H1 (cell line): ENCODE results near the gene LRRC25. TPM values are rescaled to one million over a fixed set of nuclear protein-coding genes. Genes with fewer than 3 reads are reported as not detected.
A peak's percentile ranks its signal among the peaks of the same experiment; 100 is the strongest.

ENCODE experiments used
- CTCF ChIA-PET: fragments of 300-600 bp; sonication (Branson Sonifier 250); formaldehyde crosslinking; loops from one replicate; lab custom pipeline; 2021; ENCODE audit not compliant: partially characterized antibody; lab: Charles Lee
- POLR2A ChIA-PET: fragments of 300-600 bp; sonication (Branson Sonifier 250); formaldehyde crosslinking; loops from one replicate; lab custom pipeline; 2021; ENCODE audit warnings: inconsistent platforms; ENCODE audit not compliant: partially characterized antibody; lab: Charles Lee
- DNase-seq, 2 experiments: peaks; one replicate each; pipeline versions ENCODE4 v3.0.0 to v3.0.0-alpha.2; 2010 to 2022; ENCODE audit warnings: low spot score in 2 of 2, low read depth in 1 of 2, mixed read lengths in 1 of 2
- FAIRE-seq: peaks from 2 replicates; lab custom pipeline; 2011; peaks lifted over from hg19 to GRCh38; lab: Jason Lieb, UNC
- H2AFZ ChIP-seq: 2 replicates; pipeline ENCODE4 v1.8.1; 2012; ENCODE audit warnings: low read length, inconsistent platforms
- H2AK5ac ChIP-seq: 2 replicates; pipeline ENCODE4 v1.6.1; 2013; ENCODE audit warnings: low read depth, low read length
- H2BK120ac ChIP-seq: replicated peaks from 2 replicates; pipeline ENCODE3; 2013; ENCODE audit warnings: low read depth, low read length, inconsistent platforms
- H2BK12ac ChIP-seq: 2 replicates; pipeline ENCODE4 v1.6.1; 2013; ENCODE audit warnings: low read depth, low read length
- H2BK15ac ChIP-seq: 2 replicates; pipeline ENCODE4 v1.6.1; 2013; ENCODE audit warnings: low read length
- H2BK20ac ChIP-seq: 2 replicates; pipeline ENCODE4 v1.6.1; 2013; ENCODE audit warnings: low read length
- H2BK5ac ChIP-seq: 2 replicates; pipeline ENCODE4 v1.6.1; 2013; ENCODE audit warnings: low read depth, low read length
- H3K14ac ChIP-seq: 2 replicates; pipeline ENCODE4 v1.6.1; 2013; ENCODE audit warnings: inconsistent platforms; ENCODE audit not compliant: insufficient read length
- H3K18ac ChIP-seq: 2 replicates; pipeline ENCODE4 v1.6.1; 2013; ENCODE audit warnings: low read length; ENCODE audit errors: extremely low read depth
- H3K23ac ChIP-seq: 2 replicates; pipeline ENCODE4 v1.6.1; 2013; ENCODE audit warnings: inconsistent platforms; ENCODE audit not compliant: insufficient read length
- H3K23me2 ChIP-seq: 2 replicates; pipeline ENCODE4 v1.6.1; 2013; ENCODE audit warnings: low read depth, low read length
- H3K27ac ChIP-seq: 2 replicates; pipeline ENCODE4 v1.6.1; 2011; ENCODE audit warnings: low read depth, low read length, inconsistent platforms
- H3K27me3 ChIP-seq, 4 experiments: replicated peaks in 1 of 4; 1 replicate in 1 of 4; 2 replicates in 3 of 4; pipeline versions ENCODE4 v1.6.1 to v1.8.1; 2011 to 2013; ENCODE audit warnings: low read length in 3 of 4, mild to moderate bottlenecking in 3 of 4, inconsistent platforms in 2 of 4, mixed read lengths in 2 of 4, moderate library complexity in 1 of 4; ENCODE audit not compliant: control insufficient read depth in 3 of 4, insufficient read depth in 3 of 4; ENCODE audit errors: extremely low read depth in 1 of 4
- H3K36me3 ChIP-seq, 4 experiments: 2 replicates each; pipeline versions ENCODE4 v1.6.1 to v1.8.1; 2011 to 2013; ENCODE audit warnings: mild to moderate bottlenecking in 4 of 4, low read length in 3 of 4, moderate library complexity in 2 of 4, control low read depth in 1 of 4, inconsistent platforms in 1 of 4; ENCODE audit not compliant: insufficient read depth in 4 of 4, control insufficient read depth in 2 of 4
- H3K4ac ChIP-seq: replicated peaks from 2 replicates; pipeline ENCODE3; 2013; ENCODE audit warnings: low read length, low read depth, mixed read lengths, inconsistent platforms; ENCODE audit not compliant: insufficient read length
- H3K4me1 ChIP-seq, 4 experiments: replicated peaks in 1 of 4; 1 replicate in 1 of 4; 2 replicates in 3 of 4; pipeline versions ENCODE4 v1.6.1 to v1.8.1; 2011 to 2013; ENCODE audit warnings: low read length in 3 of 4, inconsistent platforms in 2 of 4, mixed read lengths in 1 of 4; ENCODE audit not compliant: insufficient read depth in 4 of 4, control insufficient read depth in 3 of 4
- H3K4me2 ChIP-seq, 2 experiments: 2 replicates each; pipeline versions ENCODE4 v1.6.1 to v1.8.1; 2011 to 2013; ENCODE audit warnings: low read depth in 2 of 2, low read length in 2 of 2, control low read depth in 1 of 2, inconsistent platforms in 1 of 2, mild to moderate bottlenecking in 1 of 2; ENCODE audit not compliant: insufficient read depth in 1 of 2
- H3K4me3 ChIP-seq, 4 experiments: fragments of 200-600, 300-600 bp in 1 of 4; sonication (generic), shearing (Covaris generic), sonication (Bioruptor Twin) in 1 of 4; 2 replicates each; pipeline versions ENCODE4 v1.5.1 to v1.8.1; 2011 to 2016; ENCODE audit warnings: low read length in 4 of 4, low read depth in 3 of 4, control low read depth in 2 of 4, inconsistent platforms in 2 of 4, mild to moderate bottlenecking in 2 of 4, mixed read lengths in 1 of 4, moderate library complexity in 1 of 4; ENCODE audit not compliant: insufficient read depth in 2 of 4; ENCODE audit errors: extremely low read depth in 1 of 4
- H3K56ac ChIP-seq: replicated peaks from 2 replicates; pipeline ENCODE3; 2013; ENCODE audit warnings: low read depth, mild to moderate bottlenecking, mixed read lengths, low read length, inconsistent platforms; ENCODE audit not compliant: insufficient read length
- H3K79me1 ChIP-seq: 2 replicates; pipeline ENCODE4 v1.6.1; 2013; ENCODE audit warnings: low read depth, low read length, control low read depth
- H3K79me2 ChIP-seq, 2 experiments: 2 replicates each; pipeline versions ENCODE4 v1.6.1 to v1.8.1; 2012 to 2013; ENCODE audit warnings: low read length in 2 of 2, mild to moderate bottlenecking in 2 of 2, inconsistent platforms in 1 of 2; ENCODE audit not compliant: insufficient read depth in 2 of 2, control insufficient read depth in 1 of 2
- H3K9ac ChIP-seq, 4 experiments: replicated peaks in 1 of 4; 1 replicate in 1 of 4; 2 replicates in 3 of 4; pipeline versions ENCODE4 v1.6.1 to v1.8.1; 2011 to 2013; ENCODE audit warnings: low read depth in 3 of 4, low read length in 3 of 4, control low read depth in 2 of 4, mild to moderate bottlenecking in 2 of 4, moderate library complexity in 2 of 4, inconsistent platforms in 1 of 4; ENCODE audit errors: extremely low read depth in 1 of 4
- H3K9me3 ChIP-seq, 2 experiments: 2 replicates each; pipeline versions ENCODE4 v1.6.1 to v1.8.1; 2012 to 2013; ENCODE audit warnings: mild to moderate bottlenecking in 2 of 2, moderate library complexity in 2 of 2, control low read depth in 1 of 2, inconsistent platforms in 1 of 2, low read depth in 1 of 2, low read length in 1 of 2, mixed read lengths in 1 of 2; ENCODE audit not compliant: insufficient read depth in 2 of 2
- H4K20me1 ChIP-seq, 2 experiments: replicated peaks in 1 of 2; 2 replicates each; pipeline versions ENCODE3 to v1.8.1; 2011 to 2013; ENCODE audit warnings: inconsistent platforms in 2 of 2, low read length in 2 of 2, mild to moderate bottlenecking in 1 of 2; ENCODE audit not compliant: insufficient read depth in 2 of 2, control insufficient read depth in 1 of 2
- H4K5ac ChIP-seq: 2 replicates; pipeline ENCODE4 v1.6.1; 2013; ENCODE audit warnings: low read length, low read depth, mixed read lengths, inconsistent platforms; ENCODE audit not compliant: insufficient read length
- H4K8ac ChIP-seq: 2 replicates; pipeline ENCODE4 v1.8.0; 2013; ENCODE audit warnings: mild to moderate bottlenecking, moderate library complexity, low read length, inconsistent platforms; ENCODE audit not compliant: insufficient read depth; ENCODE audit errors: extremely low read depth
- H4K91ac ChIP-seq: replicated peaks from 2 replicates; pipeline ENCODE3; 2013; ENCODE audit warnings: low read length, mixed read lengths, inconsistent platforms; ENCODE audit not compliant: insufficient read length
- WGBS, 2 experiments: shearing (Covaris generic) in 1 of 2; methylation state at CpG; one replicate each; pipeline versions ENCODE4 v1.1.6 to v1.1.7; 2013 to 2015; ENCODE audit warnings: low lambda C conversion rate in 2 of 2, mixed read lengths in 2 of 2, inconsistent platforms in 1 of 2, low coverage in 1 of 2, missing lambda C conversion rate in 1 of 2; ENCODE audit not compliant: insufficient replicate concordance in 2 of 2, insufficient coverage in 1 of 2, insufficient read length in 1 of 2; ENCODE audit errors: extremely low coverage in 1 of 2, missing lambda C conversion rate in 1 of 2; 5-methylcytosine and 5-hydroxymethylcytosine counted together
- polyA plus RNA-seq, 7 experiments: library from polyadenylated mRNA; depleted of rRNA in 3 of 7; stranded (reverse) in 5 of 7; unstranded in 2 of 7; fragments of >200 nt in 5 of 7; fragments of 200-250 nt in 2 of 7; gene quantifications; 1 replicate in 5 of 7; 2 replicates in 1 of 7; 4 replicates in 1 of 7; pipeline versions ENCODE4 v1.2.1 to v1.2.3, GENCODE V29; 2011 to 2013; ENCODE audit warnings: missing spikeins in 2 of 7, mixed read lengths in 2 of 7
- total RNA-seq: library from RNA; stranded (reverse); fragmentation: NEBNext Ultra II Directional; extraction: Animal tissue kit (Norgen Biotek cat#: 25700); gene quantifications from 2 replicates; pipeline ENCODE4 v1.2.1, GENCODE V29; 2021

The LRRC25 gene
- total and polyA plus RNA-seq, 2 of the 8 experiments (the other 6 are each of a cell fraction or from before 2014, with no cell fraction given), result 0.20 to 0.41 TPM

DNA sequence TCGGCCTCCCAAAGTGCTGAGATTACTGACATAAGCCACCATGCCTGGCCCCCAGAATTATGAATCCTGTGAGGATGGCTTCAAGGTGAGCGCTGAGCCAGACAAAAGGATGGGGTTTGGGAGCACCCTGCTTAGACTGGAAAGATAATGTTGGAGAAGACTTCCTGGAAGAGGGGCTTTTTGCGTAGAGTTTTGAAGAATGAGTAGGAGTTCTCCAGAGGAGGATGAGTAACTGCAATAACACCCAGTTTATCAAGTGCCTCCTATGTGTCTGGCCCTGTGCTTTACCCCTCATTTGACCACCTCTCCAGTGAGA lies 12.1 kb downstream of the LRRC25 start:
- H3K23me2 ChIP-seq, result peaks cover 2% of the 10 kb centered on the region; the same call in 1 of the 2 replicates
- H4K20me1 ChIP-seq, result no peaks in the 10 kb centered on the region
- H3K4me2 ChIP-seq, result no peak overlapping the region
- H2AFZ ChIP-seq, result no peak overlapping the region
- H3K27me3 ChIP-seq, result peaks cover 0 to 23% (median 14%) of the 10 kb centered on the region in 4 experiments; a peak in 6 of 7 replicates
- H2AK5ac ChIP-seq, result no peak overlapping the region
- H3K4me1 ChIP-seq, result peaks cover 3 to 4% (median 4%) of the 10 kb centered on the region in 4 experiments
- CTCF ChIA-PET, result interaction anchor here (0.6 to 10.4 kb wide), 18 partner anchors 8 to 178 kb away, joined by 3 to 177 read pairs (median 6); partner anchors contain the start of genes LRRC25 and SSBP4
- 95% methylated on average over 3 of the region's 3 CpGs; no CpG with 5 or more reads in 1 of the 2 experiments for WGBS, 2 experiments
- H3K9ac ChIP-seq, result no peak overlapping the region
- H2BK15ac ChIP-seq, result peak overlapping the region; percentile 10; the same call in 1 of the 2 replicates
- H2BK20ac ChIP-seq, result peak overlapping the region; percentile 51; the same call in 1 of the 2 replicates
- FAIRE-seq (no peak), DNase-seq (no peak)
- no peak overlapping the region for H4K8ac ChIP-seq
- H2BK5ac ChIP-seq, result peak overlapping the region; percentile 3; the same call in 1 of the 2 replicates
- no peaks in the 10 kb centered on the region for H3K79me2 ChIP-seq
- H3K23ac ChIP-seq, result no peak overlapping the region
- no peaks in the 10 kb centered on the region for H3K36me3 ChIP-seq
- no peak overlapping the region for H4K5ac ChIP-seq
- no peak overlapping the region for H3K4ac ChIP-seq
- H4K91ac ChIP-seq, result no peak overlapping the region
- H3K79me1 ChIP-seq, result no peaks in the 10 kb centered on the region
- H3K9me3 ChIP-seq, result no peaks in the 10 kb centered on the region
- H3K14ac ChIP-seq, result no peak overlapping the region
- H3K18ac ChIP-seq, result no peak overlapping the region; the same call in 1 of the 2 replicates
- no peak overlapping the region for H3K4me3 ChIP-seq
- H3K27ac ChIP-seq, result no peak overlapping the region
- H3K56ac ChIP-seq, result no peak overlapping the region
- POLR2A ChIA-PET, result interaction anchor here (0.8 to 1.4 kb wide), 6 partner anchors 10 to 104 kb away, joined by 3 to 7 read pairs (median 4); partner anchors contain the start of gene JUND
- H2BK12ac ChIP-seq, result peak overlapping the region; percentile 6
- H2BK120ac ChIP-seq, result peak overlapping the region; percentile 16
